ENCODE measurements around the gene PTPRN2. TPM values are rescaled to one million over a fixed set of nuclear protein-coding genes. Genes with fewer than 3 reads are reported as not detected.

Gene PTPRN2
- total and polyA plus RNA-seq, 8 donors = 12.2 to 49.2 (median 31.8) TPM

- DNase-seq (no peak), FAIRE-seq (no peak), ATAC-seq (no peak)
- no peak overlapping the region for H3K4me3 ChIP-seq
- 88% methylated on average over 18 of the region's 18 CpGs for WGBS, 2 donors
- H3K4me1 ChIP-seq = no peaks in the 10 kb centered on the region
- H3K9me3 ChIP-seq = no peaks in the 10 kb centered on the region
- H3K27me3 ChIP-seq = no peaks in the 10 kb centered on the region
- H3K27ac ChIP-seq = no peak overlapping the region
- intact Hi-C loops (cut with DNase I) = no loop called here
- H3K36me3 ChIP-seq = no peaks in the 10 kb centered on the region
- no peak for TF ChIP-seq CTCF (IDR thresholded peaks at IDR 0.05)
Measured at GRCh38 chr7:157652161-157652953, 935.3 kb downstream of the PTPRN2 start.

GRCh38 chr7:157651366-157652160, 936.1 kb downstream of the PTPRN2 start:
- no peaks in the 10 kb centered on the region for H3K4me1 ChIP-seq
- no peak for TF ChIP-seq CTCF (IDR thresholded peaks at IDR 0.05)
- no peaks in the 10 kb centered on the region for H3K9me3 ChIP-seq
- ATAC-seq (no peak), DNase-seq (no peak), FAIRE-seq (no peak)
- H3K36me3 ChIP-seq = no peaks in the 10 kb centered on the region
- 82 to 84% methylated on average over 28 of the region's 28 CpGs for WGBS, 2 donors
- H3K27me3 ChIP-seq = no peaks in the 10 kb centered on the region
- no peak overlapping the region for H3K4me3 ChIP-seq
- H3K27ac ChIP-seq = no peak overlapping the region
- intact Hi-C loops (cut with DNase I) = no loop called here

GRCh38 chr7:157650801-157651200, 936.8 kb downstream of the PTPRN2 start:
- WGBS, 2 donors = 95 to 97% methylated on average over 19 of the region's 19 CpGs
- Histone ChIP-seq H3K27ac (no peak overlapping the region), H3K27me3 (no peaks in the 10 kb centered on the region), H3K9me3 (no peaks in the 10 kb centered on the region), H3K36me3 (no peaks in the 10 kb centered on the region), H3K4me3 (no peak overlapping the region), H3K4me1 (no peaks in the 10 kb centered on the region)
- FAIRE-seq (no peak), DNase-seq (no peak), ATAC-seq (no peak)
- no peak for TF ChIP-seq CTCF (IDR thresholded peaks at IDR 0.05)
- intact Hi-C loops (cut with DNase I) = no loop called here

- Histone ChIP-seq H3K27ac (no peak overlapping the region), H3K4me3 (no peak overlapping the region), H3K4me1 (no peaks in the 10 kb centered on the region), H3K9me3 (no peaks in the 10 kb centered on the region), H3K27me3 (no peaks in the 10 kb centered on the region), H3K36me3 (no peaks in the 10 kb centered on the region)
- ATAC-seq (no peak), FAIRE-seq (no peak), DNase-seq (peak in 1 of 6 donors; percentile 54)
- intact Hi-C loops (cut with DNase I) = no loop called here
- TF ChIP-seq CTCF (IDR thresholded peaks at IDR 0.05) = no peak
- WGBS, 2 donors = 93% methylated on average over 24 to 25 of the region's 25 CpGs
Measured at GRCh38 chr7:157650131-157650631, 937.4 kb downstream of the PTPRN2 start.
